NCI-H1417 (cell line): ENCODE measurements around the gene PIK3R5.
"Not testable (repeated sequence)": the region's sequence is repeated elsewhere in the genome, so short reads cannot be mapped to it uniquely, and the experiment has no call there.

Experiments
- DNase-seq, 3 experiments: peaks; one replicate each; lab custom pipeline; 2025; lab: John Stamatoyannopoulos, UW

Gene PIK3R5

GRCh38 chr17:8859027-8859803 is 106.3 kb downstream of the PIK3R5 start:
- no peak for DNase-seq

- DNase-seq, result peak in 1 of 3 experiments; percentile 4
Measured at GRCh38 chr17:8857919-8858318, 107.6 kb downstream of the PIK3R5 start.

GRCh38 chr17:8856869-8857575 is 108.5 kb downstream of the PIK3R5 start:
- DNase-seq, result no peak

- not testable (repeated sequence) for DNase-seq
Measured at GRCh38 chr17:8856205-8856603, 109.3 kb downstream of the PIK3R5 start.

GRCh38 chr17:8855477-8856204 is 109.9 kb downstream of the PIK3R5 start:
- DNase-seq, result no peak

- no peak for DNase-seq
Measured at GRCh38 chr17:8851600-8851999, 113.9 kb downstream of the PIK3R5 start.

GRCh38 chr17:8849311-8850041 is 116.0 kb downstream of the PIK3R5 start:
- DNase-seq, result no peak

GRCh38 chr17:8847891-8848290 is 117.6 kb downstream of the PIK3R5 start:
- no peak for DNase-seq

- DNase-seq, result peak in 1 of 3 experiments; percentile 1
Measured at GRCh38 chr17:8846768-8847211, 118.7 kb downstream of the PIK3R5 start.

GRCh38 chr17:8844229-8845218 is 121.0 kb downstream of the PIK3R5 start:
- DNase-seq, result no peak

- DNase-seq, result no peak
Measured at GRCh38 chr17:8843344-8843743, 122.2 kb downstream of the PIK3R5 start.

- DNase-seq, result no peak
Measured at GRCh38 chr17:8841844-8842243, 123.7 kb downstream of the PIK3R5 start.

GRCh38 chr17:8839410-8839935 is 126.0 kb downstream of the PIK3R5 start:
- DNase-seq, result no peak

- no peak for DNase-seq
Measured at GRCh38 chr17:8838551-8839095, 126.9 kb downstream of the PIK3R5 start.

GRCh38 chr17:8837563-8838075 is 127.9 kb downstream of the PIK3R5 start:
- DNase-seq, result no peak

- no peak for DNase-seq
Measured at GRCh38 chr17:8836821-8837562, 128.5 kb downstream of the PIK3R5 start.

GRCh38 chr17:8835631-8836364 is 129.7 kb downstream of the PIK3R5 start:
- no peak for DNase-seq

GRCh38 chr17:8835106-8835505 is 130.4 kb downstream of the PIK3R5 start:
- no peak for DNase-seq
